Vagina (tissue), 2 donors: ENCODE measurements around the gene VCAM1.

Experiments
- CTCF ChIP-seq, 3 experiments: fragments of 450-650 bp in 2 of 3; fragments of 200-600 bp in 1 of 3; sonication (generic) in 1 of 3; IDR thresholded peaks; one replicate each; pipeline ENCODE4 v1.5.1; 2017 to 2019; ENCODE audit warnings: antibody characterized with exemption in 3 of 3, mild to moderate bottlenecking in 2 of 3, moderate library complexity in 2 of 3
- POLR2AphosphoS5 ChIP-seq, 2 donors: sonication (generic); formaldehyde crosslinking; IDR thresholded peaks; one replicate each; pipeline ENCODE4 v1.9.0; 2017; ENCODE audit warnings: antibody characterized with exemption in 2 of 2, mild to moderate bottlenecking in 2 of 2, low read depth in 1 of 2; ENCODE audit not compliant: insufficient read depth in 1 of 2

GRCh38 chr1:100722221-100722620, 2.7 kb downstream of the VCAM1 start:
- no peak for TF ChIP-seq CTCF (IDR thresholded peaks at IDR 0.05)
- TF ChIP-seq POLR2AphosphoS5 (IDR thresholded peaks at IDR 0.05; ENCODE audit: insufficient read depth in 1 of 2, low read depth in 1 of 2), result no peak
